GM21786 (cell line): ENCODE measurements around the gene CD52.
A peak's percentile ranks its signal among the peaks of the same experiment; 100 is the strongest.

Experiments used
- ATAC-seq: cut with Tn5 transposase; IDR thresholded peaks from one replicate; pipeline ENCODE4 v1.9.1; 2021; ENCODE audit not compliant: unreplicated experiment

Gene CD52

GRCh38 chr1:26317612-26318337 is at the start of gene CD52:
Gene CD52, plus strand, starts transcription at chr1:26317958. Its CDS starts 60 bp downstream, at chr1:26318018.
- peak; percentile 35 for ATAC-seq

GRCh38 chr1:26268290-26269197 is 49.2 kb upstream of the CD52 start:
- no peak for ATAC-seq

- no peak for ATAC-seq
These were observed 48.6 kb upstream of the CD52 start for GRCh38 chr1:26269198-26269550.

- no peak for ATAC-seq
These were observed 42.8 kb upstream of the CD52 start for GRCh38 chr1:26274801-26275425.

- ATAC-seq: no peak
These were observed 42.0 kb upstream of the CD52 start for GRCh38 chr1:26275580-26276431.

- no peak for ATAC-seq
These were observed 41.3 kb upstream of the CD52 start for GRCh38 chr1:26276432-26276838.

GRCh38 chr1:26277261-26277661 is 40.5 kb upstream of the CD52 start:
- no peak for ATAC-seq

GRCh38 chr1:26277719-26278118 is 40.0 kb upstream of the CD52 start:
- ATAC-seq: no peak

- no peak for ATAC-seq
These were observed 39.5 kb upstream of the CD52 start for GRCh38 chr1:26278303-26278702.

- no peak for ATAC-seq
These were observed 38.9 kb upstream of the CD52 start for GRCh38 chr1:26278724-26279455.

GRCh38 chr1:26279456-26280332 is 38.1 kb upstream of the CD52 start, which contains the start of gene SH3BGRL3:
Gene SH3BGRL3, plus strand, starts transcription at chr1:26280086. Its CDS starts 70 bp downstream, at chr1:26280156.
- ATAC-seq: peak; percentile 66

GRCh38 chr1:26280333-26281042 is 37.3 kb upstream of the CD52 start:
- no peak for ATAC-seq

- ATAC-seq: no peak
These were observed 36.4 kb upstream of the CD52 start for GRCh38 chr1:26281091-26281958.

GRCh38 chr1:26281971-26282370 is 35.8 kb upstream of the CD52 start:
- no peak for ATAC-seq

GRCh38 chr1:26282401-26282918 is 35.3 kb upstream of the CD52 start:
- ATAC-seq: no peak

- no peak for ATAC-seq
These were observed 34.4 kb upstream of the CD52 start for GRCh38 chr1:26283279-26283853.
